Stimulated activated naive CD8-positive, alpha-beta T cell treated with anti-CD3 and anti-CD28 coated beads, Interleukin-15, amount 100 ng/mL, for 72 hours (primary cell): ENCODE measurements around the gene BSND.
"Not testable (repeated sequence)": the region's sequence is repeated elsewhere in the genome, so short reads cannot be mapped to it uniquely, and the experiment has no call there.

Experiments used
- ATAC-seq: fragments of 150-1000 bp; cut with Tn5 transposase; 2 replicates; pipeline ENCODE4 v1.10.0; 2021; ENCODE audit warnings: mild to moderate bottlenecking, moderate library complexity
- DNase-seq, 2 donors: peaks; one replicate each; pipeline ENCODE4 v3.0.0; 2021 to 2022
- H3K27ac Mint-ChIP-seq, 2 donors: one replicate each; pipeline ENCODE4 v1.8.0; 2022; ENCODE audit warnings: mild to moderate bottlenecking in 2 of 2, mixed read lengths in 2 of 2, moderate library complexity in 2 of 2
- H3K27me3 Mint-ChIP-seq: one replicate; pipeline ENCODE4 v1.8.0; 2022; ENCODE audit warnings: mixed read lengths
- H3K4me1 Mint-ChIP-seq: one replicate; pipeline ENCODE4 v1.8.0; 2022; ENCODE audit warnings: mild to moderate bottlenecking, mixed read lengths
- H3K4me3 Mint-ChIP-seq, 2 donors: one replicate each; pipeline ENCODE4 v1.8.0; 2022; ENCODE audit warnings: mild to moderate bottlenecking in 2 of 2, mixed read lengths in 2 of 2, moderate library complexity in 1 of 2
- H3K9me3 Mint-ChIP-seq, 2 donors: one replicate each; pipeline ENCODE4 v1.8.0; 2022; ENCODE audit warnings: mixed read lengths in 2 of 2

The BSND gene

GRCh38 chr1:54998677-54999076 lies at the start of gene BSND:
Gene BSND (plus strand): TSS chr1:54998933. CDS start chr1:54999187, 254 bp downstream.
- no peak for ATAC-seq
- Mint-ChIP-seq H3K9me3 (no peaks in the 10 kb centered on the region), H3K4me3 (no peak within 1 kb of the TSS), H3K4me1 (peaks cover 22% of the 10 kb centered on the region), H3K27ac (no peak within 1 kb of the TSS), H3K27me3 (peaks cover 43% of the 10 kb centered on the region)
- DNase-seq: no peak

- no peaks in the 10 kb centered on the region for H3K9me3 Mint-ChIP-seq
- ATAC-seq: peak; percentile 34
- H3K27me3 Mint-ChIP-seq: no peaks in the 10 kb centered on the region
- peaks cover 25% of the 10 kb centered on the region for H3K4me1 Mint-ChIP-seq
- H3K4me3 Mint-ChIP-seq: no peak overlapping the region
- H3K27ac Mint-ChIP-seq: no peak overlapping the region
- no peak for DNase-seq
These were observed 49.7 kb upstream of the BSND start for GRCh38 chr1:54949053-54949452.

- Mint-ChIP-seq H3K4me1 (peaks cover 22% of the 10 kb centered on the region), H3K4me3 (no peak overlapping the region)
- no peak for DNase-seq
These were observed 48.7 kb upstream of the BSND start for GRCh38 chr1:54950006-54950368.

GRCh38 chr1:54950369-54951163 lies 48.2 kb upstream of the BSND start:
- DNase-seq: peak; percentile 48 to 50
- Mint-ChIP-seq H3K9me3 (no peaks in the 10 kb centered on the region), H3K4me3 (peak overlapping the region in 1 of 2 donors; percentile 22), H3K27ac (no peak overlapping the region), H3K4me1 (peaks cover 16% of the 10 kb centered on the region), H3K27me3 (peaks cover 2% of the 10 kb centered on the region)
- peak; percentile 61 for ATAC-seq

More at GRCh38 chr1:54950006-54950368, 48.7 kb upstream of the BSND start:
- H3K9me3 Mint-ChIP-seq: no peaks in the 10 kb centered on the region
- ATAC-seq: no peak
- no peaks in the 10 kb centered on the region for H3K27me3 Mint-ChIP-seq
- H3K27ac Mint-ChIP-seq: no peak overlapping the region

- Mint-ChIP-seq H3K27ac (no peak overlapping the region), H3K4me1 (peaks cover 15% of the 10 kb centered on the region), H3K27me3 (peaks cover 7% of the 10 kb centered on the region), H3K4me3 (no peak overlapping the region), H3K9me3 (no peaks in the 10 kb centered on the region)
- DNase-seq: no peak
- ATAC-seq: no peak
These were observed 46.9 kb upstream of the BSND start for GRCh38 chr1:54951810-54952226.

GRCh38 chr1:54952950-54953718 lies 45.6 kb upstream of the BSND start:
- H3K27me3 Mint-ChIP-seq: peaks cover 19% of the 10 kb centered on the region
- peaks cover 7 to 10% of the 10 kb centered on the region in 2 donors for H3K9me3 Mint-ChIP-seq
- no peak overlapping the region for H3K4me3 Mint-ChIP-seq
- H3K27ac Mint-ChIP-seq: no peak overlapping the region
- peaks cover 15% of the 10 kb centered on the region for H3K4me1 Mint-ChIP-seq
- DNase-seq: no peak
- ATAC-seq: no peak

- peaks cover 7 to 17% of the 10 kb centered on the region in 2 donors for H3K9me3 Mint-ChIP-seq
- H3K27me3 Mint-ChIP-seq: peaks cover 25% of the 10 kb centered on the region
- ATAC-seq (no peak), DNase-seq (no peak)
- peak overlapping the region in 1 of 2 donors; percentile 65 for H3K27ac Mint-ChIP-seq
- peaks cover 14% of the 10 kb centered on the region for H3K4me1 Mint-ChIP-seq
- H3K4me3 Mint-ChIP-seq: no peak overlapping the region
These were observed 44.9 kb upstream of the BSND start for GRCh38 chr1:54953846-54954245.

- DNase-seq (no peak), ATAC-seq (no peak)
- peaks cover 2% of the 10 kb centered on the region for H3K4me1 Mint-ChIP-seq
- no peak overlapping the region for H3K4me3 Mint-ChIP-seq
- H3K27me3 Mint-ChIP-seq: peaks cover 28% of the 10 kb centered on the region
- H3K27ac Mint-ChIP-seq: no peak overlapping the region
- peaks cover 7 to 21% of the 10 kb centered on the region in 2 donors for H3K9me3 Mint-ChIP-seq
These were observed 43.4 kb upstream of the BSND start for GRCh38 chr1:54955359-54955758.

- Mint-ChIP-seq H3K9me3 (peaks cover 7 to 21% of the 10 kb centered on the region in 2 donors), H3K27me3 (peaks cover 28% of the 10 kb centered on the region), H3K4me1 (no peaks in the 10 kb centered on the region), H3K4me3 (no peak overlapping the region), H3K27ac (no peak overlapping the region)
- no peak for ATAC-seq
- no peak for DNase-seq
These were observed 42.0 kb upstream of the BSND start for GRCh38 chr1:54956726-54957125.

GRCh38 chr1:54959241-54959640 lies 39.5 kb upstream of the BSND start:
- DNase-seq (no peak), ATAC-seq (no peak)
- Mint-ChIP-seq H3K9me3 (peaks cover 7 to 21% of the 10 kb centered on the region in 2 donors), H3K4me1 (no peaks in the 10 kb centered on the region), H3K27ac (no peak overlapping the region), H3K4me3 (no peak overlapping the region), H3K27me3 (peaks cover 28% of the 10 kb centered on the region)

GRCh38 chr1:54962612-54963395 lies 35.9 kb upstream of the BSND start:
- Mint-ChIP-seq H3K27ac (no peak overlapping the region), H3K4me1 (peaks cover 7% of the 10 kb centered on the region), H3K9me3 (peaks cover 3 to 14% of the 10 kb centered on the region in 2 donors), H3K27me3 (peaks cover 28% of the 10 kb centered on the region), H3K4me3 (no peak overlapping the region)
- DNase-seq: no peak
- ATAC-seq: no peak

- H3K4me3 Mint-ChIP-seq, H3K9me3 Mint-ChIP-seq, ATAC-seq, H3K4me1 Mint-ChIP-seq, DNase-seq, H3K27ac Mint-ChIP-seq: not testable (repeated sequence)
- peaks cover 20% of the 10 kb centered on the region for H3K27me3 Mint-ChIP-seq
These were observed 34.9 kb upstream of the BSND start for GRCh38 chr1:54963829-54964228.

GRCh38 chr1:54965624-54966340 lies 33.0 kb upstream of the BSND start:
- H3K27ac Mint-ChIP-seq: no peak overlapping the region
- H3K9me3 Mint-ChIP-seq: no peaks in the 10 kb centered on the region
- H3K4me3 Mint-ChIP-seq: no peak overlapping the region
- DNase-seq: no peak
- peak; percentile 78 for ATAC-seq
- peaks cover 24% of the 10 kb centered on the region for H3K27me3 Mint-ChIP-seq
- peaks cover 7% of the 10 kb centered on the region for H3K4me1 Mint-ChIP-seq

GRCh38 chr1:54967372-54967771 lies 31.4 kb upstream of the BSND start:
- no peak overlapping the region for H3K4me3 Mint-ChIP-seq
- peaks cover 26% of the 10 kb centered on the region for H3K27me3 Mint-ChIP-seq
- DNase-seq (no peak), ATAC-seq (no peak)
- no peak overlapping the region for H3K27ac Mint-ChIP-seq
- peaks cover 14% of the 10 kb centered on the region for H3K4me1 Mint-ChIP-seq
- no peaks in the 10 kb centered on the region for H3K9me3 Mint-ChIP-seq

GRCh38 chr1:54968551-54968950 lies 30.2 kb upstream of the BSND start:
- Mint-ChIP-seq H3K4me1 (peaks cover 14% of the 10 kb centered on the region), H3K27me3 (peaks cover 37% of the 10 kb centered on the region), H3K4me3 (no peak overlapping the region), H3K27ac (no peak overlapping the region), H3K9me3 (no peaks in the 10 kb centered on the region)
- DNase-seq: no peak
- ATAC-seq: no peak
